T-helper 2 cell treated with Interferon-gamma antibody and Interleukin-4, amounts not matched to agents 100 ng/mL and 5 ng/mL, for 36 hours (primary cell): ENCODE results near the gene GAB2. TPM values are rescaled to one million over a fixed set of nuclear protein-coding genes. Genes with fewer than 3 reads are reported as not detected.

Source experiments
- intact Hi-C: fragments of 100-400 bp; cut with micrococcal nuclease; formaldehyde crosslinking; loops from one replicate; pipeline ENCODE4 v1.15.1; 2023
- total RNA-seq: library from RNA; stranded (reverse); gene quantifications from 2 replicates; pipeline ENCODE4 v1.2.3, GENCODE V29; 2022

Gene GAB2
- total RNA-seq, 1 donor from 2014 or later, result 96.1 TPM

DNA sequence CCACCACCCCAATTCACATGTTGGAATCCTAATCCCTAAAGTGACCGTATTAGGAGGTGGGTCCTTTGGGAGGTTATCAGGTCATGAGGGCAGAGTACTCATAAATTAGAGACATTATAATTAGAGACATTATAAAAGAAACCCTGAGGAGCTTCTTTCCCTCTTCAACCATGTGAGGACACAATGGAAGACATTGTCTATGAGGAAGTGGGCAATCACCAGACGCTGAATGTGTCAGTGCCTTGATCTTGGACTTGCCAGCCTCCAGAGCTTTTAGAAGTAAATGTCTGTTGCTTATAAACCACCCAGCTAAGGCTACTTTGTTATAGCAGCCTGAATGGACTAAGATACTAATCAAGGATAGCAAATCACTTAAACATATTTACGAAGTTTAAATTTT, 14.8 kb downstream of the GAB2 start:
- intact Hi-C loops, result no loop called here

- intact Hi-C loops, result no loop called here
These were observed 16.9 kb downstream of the GAB2 start for GRCh38 chr11:78400702-78401101.

- intact Hi-C loops, result no loop called here
These were observed 17.5 kb downstream of the GAB2 start for GRCh38 chr11:78400116-78400515.

DNA sequence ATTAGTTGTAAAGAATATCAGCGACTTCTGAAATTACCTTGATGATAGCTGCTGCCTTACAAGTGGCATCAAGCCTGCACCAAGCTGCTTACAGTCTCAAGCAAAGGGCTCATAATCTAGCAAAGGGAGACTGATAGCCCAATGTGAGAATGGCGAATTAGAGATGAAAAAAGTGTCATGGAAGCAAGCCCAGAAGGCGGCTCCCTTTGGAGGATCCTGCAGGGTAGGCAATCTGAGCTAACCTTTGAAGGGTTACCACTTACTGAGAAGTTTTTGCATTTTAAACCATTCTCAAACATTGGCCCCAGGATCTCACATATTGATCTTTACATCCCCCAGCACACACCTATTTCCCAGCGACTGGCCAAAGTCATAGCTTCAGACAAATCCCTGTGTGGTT, 18.5 kb downstream of the GAB2 start:
- intact Hi-C loops, result no loop called here

- intact Hi-C loops, result no loop called here
These were observed 18.9 kb downstream of the GAB2 start for GRCh38 chr11:78398715-78399114.

DNA sequence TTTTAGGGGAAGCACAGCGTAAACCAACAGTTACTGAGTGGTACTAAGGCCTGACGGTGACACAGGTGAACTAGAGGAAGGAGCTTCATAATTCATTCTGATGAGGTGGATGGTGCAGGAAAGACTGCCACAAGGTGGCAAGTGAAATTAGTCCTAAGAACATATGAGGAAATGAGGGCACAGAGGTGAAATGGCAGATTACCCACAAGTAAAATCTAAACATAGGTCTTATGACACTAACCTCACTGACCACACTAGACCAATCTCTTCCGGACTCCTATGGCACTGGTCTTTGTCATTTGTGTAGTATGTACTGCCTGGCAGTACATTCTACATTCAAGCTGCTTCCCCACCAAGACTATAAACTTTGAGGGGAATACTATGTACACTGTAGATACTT, 20.2 kb downstream of the GAB2 start:
- intact Hi-C loops, result loop anchor here (1.0 to 2.0 kb wide), 2 partner anchors 17 to 105 kb away; no protein-coding TSS in a partner anchor

GRCh38 chr11:78395597-78395996, 22.0 kb downstream of the GAB2 start:
- intact Hi-C loops, result no loop called here

DNA sequence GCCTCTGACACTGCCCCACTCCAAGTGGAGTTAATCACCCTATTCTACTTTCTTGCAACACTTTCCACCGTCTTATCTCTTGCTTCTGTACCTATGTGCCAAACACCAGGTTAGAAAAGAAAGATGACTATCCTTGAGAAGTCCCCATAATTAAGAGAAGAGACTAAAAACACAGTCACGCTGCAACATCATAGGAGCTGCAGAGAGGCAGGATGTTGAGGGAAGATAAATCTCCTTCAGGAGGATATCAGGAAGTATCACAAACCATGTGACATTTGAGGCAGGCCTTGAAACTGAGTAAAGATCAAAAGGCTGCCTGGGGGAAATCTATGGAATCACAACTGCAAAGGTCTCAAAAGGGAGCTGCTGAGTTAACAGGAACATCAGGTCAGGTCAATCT, 24.8 kb downstream of the GAB2 start:
- intact Hi-C loops, result no loop called here

GRCh38 chr11:78391424-78391823, 26.2 kb downstream of the GAB2 start:
- intact Hi-C loops, result no loop called here

GRCh38 chr11:78390809-78391208, 26.8 kb downstream of the GAB2 start:
- intact Hi-C loops, result no loop called here

DNA sequence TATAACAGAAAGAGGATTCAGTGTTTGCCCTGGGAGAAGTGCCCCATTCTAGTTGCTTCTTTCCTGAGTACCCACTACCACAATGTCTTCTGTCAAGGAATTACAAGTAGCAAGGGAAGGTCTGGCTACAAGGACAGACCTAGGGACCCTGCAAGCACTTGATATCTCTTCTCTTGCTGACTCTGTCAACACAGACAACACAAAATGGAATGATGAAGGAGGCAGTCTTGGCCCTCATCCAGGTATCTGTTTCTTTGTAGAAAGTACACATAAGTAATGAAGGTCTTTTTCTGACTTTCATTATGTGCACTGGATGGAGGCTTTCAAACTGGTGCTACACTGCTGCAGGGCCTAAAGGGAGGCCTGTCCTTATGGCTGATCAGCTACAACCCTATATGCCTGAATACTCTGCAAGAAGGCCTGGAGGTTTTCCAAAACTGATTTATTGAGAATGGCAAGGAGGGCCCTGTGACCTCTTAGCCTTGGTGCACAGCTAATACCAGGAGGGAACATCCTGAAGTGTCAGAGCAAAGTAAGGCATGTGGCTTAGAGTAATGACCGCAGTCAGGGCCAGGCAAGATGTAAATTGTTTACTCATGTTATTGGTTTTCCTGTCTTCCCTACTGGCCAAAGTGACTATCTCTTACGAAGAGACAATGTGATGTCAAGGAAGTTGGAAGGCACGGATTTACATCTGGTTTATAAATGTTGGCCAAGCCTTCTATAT, 31.2 kb downstream of the GAB2 start:
- intact Hi-C loops, result no loop called here

- intact Hi-C loops, result no loop called here
These were observed 32.4 kb downstream of the GAB2 start for GRCh38 chr11:78385205-78385604.

- intact Hi-C loops, result no loop called here
These were observed 33.4 kb downstream of the GAB2 start for GRCh38 chr11:78384231-78384630.

GRCh38 chr11:78381865-78382264, 35.8 kb downstream of the GAB2 start:
- intact Hi-C loops, result no loop called here

- intact Hi-C loops, result no loop called here
These were observed 37.0 kb downstream of the GAB2 start for GRCh38 chr11:78380615-78381051.

- intact Hi-C loops, result no loop called here
These were observed 38.5 kb downstream of the GAB2 start for GRCh38 chr11:78379039-78379670.

DNA sequence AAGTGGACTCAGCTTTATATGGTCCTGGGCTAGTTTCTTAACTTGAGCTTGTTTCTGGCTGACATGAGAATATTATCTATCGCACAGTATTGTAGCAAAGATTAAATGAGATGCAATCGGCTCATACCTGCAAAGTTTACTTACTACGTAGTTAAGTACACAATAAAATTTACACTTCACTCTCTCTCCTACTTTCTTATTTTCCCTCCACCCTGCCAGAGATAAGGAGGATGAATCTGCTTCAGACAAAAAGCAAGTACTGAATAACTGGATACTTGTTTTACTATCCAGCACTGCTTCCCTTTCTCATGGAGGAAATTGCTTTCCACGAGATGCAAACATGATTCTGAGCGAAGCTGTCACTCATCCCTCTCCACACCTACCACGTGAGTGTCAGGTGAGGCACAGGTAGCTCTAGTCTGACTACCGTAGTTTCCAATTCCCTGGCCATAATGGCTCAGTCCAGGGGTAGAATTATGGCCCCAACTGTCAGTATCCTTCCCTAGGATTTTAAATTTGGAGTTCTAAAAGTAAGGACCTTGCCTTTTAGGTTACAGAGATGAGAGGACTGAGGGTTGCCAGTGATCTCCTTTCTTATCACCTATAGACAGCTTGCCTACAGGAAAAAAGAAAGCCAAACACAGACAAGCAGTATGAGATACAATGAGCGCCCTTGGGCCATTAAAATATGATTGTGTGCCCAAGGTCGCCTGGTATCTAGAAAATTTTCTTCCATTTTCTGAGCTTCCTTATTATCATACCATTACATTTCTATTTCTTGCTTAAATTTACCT, 39.8 kb downstream of the GAB2 start:
- intact Hi-C loops, result no loop called here

- intact Hi-C loops, result no loop called here
These were observed 40.8 kb downstream of the GAB2 start for GRCh38 chr11:78376858-78377257.

GRCh38 chr11:78374917-78375316, 42.7 kb downstream of the GAB2 start:
- intact Hi-C loops, result no loop called here

- intact Hi-C loops, result no loop called here
These were observed 43.9 kb downstream of the GAB2 start for GRCh38 chr11:78373689-78374088.

DNA sequence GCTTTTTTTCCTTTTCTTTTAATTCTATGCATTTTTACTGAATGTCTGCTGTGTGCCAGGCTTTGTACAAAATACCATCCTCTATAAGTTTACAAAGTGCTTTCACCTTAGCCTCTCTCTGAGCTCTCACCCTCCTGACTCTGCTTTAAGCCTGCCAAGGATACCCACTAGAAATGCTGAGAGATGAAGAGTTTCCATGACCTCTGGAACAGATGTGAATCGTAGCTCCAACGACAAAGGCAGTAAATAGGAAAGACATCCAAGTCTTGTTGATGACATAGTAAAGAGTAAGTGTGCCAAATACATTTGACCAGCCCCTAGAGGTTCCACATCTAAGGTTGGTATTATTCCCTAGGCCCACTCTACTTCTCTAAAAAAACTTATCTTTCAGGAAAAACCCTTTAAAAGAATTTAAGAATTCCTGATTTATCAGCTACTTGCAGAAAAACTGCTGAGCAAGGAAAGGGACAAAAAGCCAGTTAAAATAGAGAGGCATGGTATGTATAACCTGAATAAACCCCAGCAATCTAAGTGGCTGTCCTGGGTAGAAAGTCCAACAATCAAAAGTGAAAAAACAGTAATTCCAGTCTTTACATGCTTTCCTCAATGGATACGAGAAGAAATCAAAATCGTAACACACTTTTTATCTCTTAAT, 45.4 kb downstream of the GAB2 start:
- intact Hi-C loops, result no loop called here
